WERI-Rb-1 (cell line): Measurements from ENCODE around the gene SMIM31.

ENCODE experiments used
- DNase-seq: peaks from one replicate; pipeline ENCODE4 v3.0.0-alpha.2; 2020
- H3K27ac ChIP-seq: fragments of 250-450 bp; sonication (Bioruptor Pico); 2 replicates; pipeline ENCODE4 v1.5.1; 2020; ENCODE audit warnings: mild to moderate bottlenecking, moderate library complexity
- H3K27me3 ChIP-seq: fragments of 250-450 bp; sonication (Bioruptor Pico); 2 replicates; pipeline ENCODE4 v1.5.1; 2021; ENCODE audit warnings: mild to moderate bottlenecking, low read depth, moderate library complexity; ENCODE audit not compliant: insufficient read depth, severe bottlenecking
- H3K36me3 ChIP-seq: fragments of 250-450 bp; sonication (Bioruptor Pico); 2 replicates; pipeline ENCODE4 v1.5.1; 2020; ENCODE audit warnings: mild to moderate bottlenecking, moderate library complexity
- H3K4me3 ChIP-seq: 2 replicates; pipeline ENCODE4 v1.5.1; 2011; ENCODE audit warnings: low read depth, mild to moderate bottlenecking, control low read depth, low read length
- H3K9me3 ChIP-seq: fragments of 250-450 bp; sonication (Bioruptor Pico); 2 replicates; pipeline ENCODE4 v1.5.1; 2021; ENCODE audit warnings: mild to moderate bottlenecking, moderate library complexity; ENCODE audit not compliant: severe bottlenecking
- CTCF ChIP-seq: IDR thresholded peaks from 2 replicates; pipeline ENCODE4 v1.5.1; 2011; ENCODE audit warnings: low read depth, mild to moderate bottlenecking, control low read depth, inconsistent platforms, low read length

SMIM31 gene

DNA sequence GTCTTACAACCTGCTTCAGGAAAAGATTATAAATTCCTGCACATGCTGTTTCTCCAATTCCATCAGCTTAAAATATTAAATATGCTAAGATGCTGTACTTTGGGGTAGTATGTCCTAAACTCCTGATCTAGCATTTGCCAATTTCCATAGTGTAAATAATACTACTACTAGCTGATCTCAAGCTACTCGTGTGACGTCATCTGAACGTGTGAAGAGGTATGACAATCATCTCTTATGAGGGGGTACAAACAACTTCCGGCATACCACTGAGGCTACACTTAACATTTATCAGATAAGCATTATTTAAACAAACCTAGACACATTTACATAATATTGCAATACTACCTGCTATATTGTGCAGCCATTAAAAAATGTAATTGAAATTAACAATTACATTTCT, 70.7 kb downstream of the SMIM31 start:
- Histone ChIP-seq H3K27me3 (no peaks in the 10 kb centered on the region), H3K36me3 (no peaks in the 10 kb centered on the region), H3K9me3 (no peaks in the 10 kb centered on the region), H3K27ac (no peak overlapping the region), H3K4me3 (no peak overlapping the region)
- no peak for TF ChIP-seq CTCF
- DNase-seq = no peak

DNA sequence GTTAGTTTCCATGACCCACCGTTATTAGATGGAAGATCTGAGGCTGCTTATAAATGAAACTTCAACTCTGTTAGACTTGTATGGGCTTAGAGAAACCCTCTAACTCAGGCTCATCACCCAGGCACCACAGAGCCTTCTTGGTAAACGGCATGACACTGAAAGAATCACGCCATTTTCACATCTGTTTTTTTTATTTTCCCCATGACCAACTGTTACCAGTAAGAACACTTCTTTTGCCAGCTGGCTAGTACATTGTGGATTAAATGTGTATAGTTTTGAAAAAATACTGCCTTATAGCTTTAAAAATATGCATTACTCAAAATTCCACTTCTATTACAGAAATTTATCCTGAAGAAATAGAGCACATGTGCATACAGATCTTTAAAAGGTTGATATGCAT, 75.0 kb downstream of the SMIM31 start:
- no peaks in the 10 kb centered on the region for H3K9me3 ChIP-seq
- H3K36me3 ChIP-seq = no peaks in the 10 kb centered on the region
- DNase-seq = no peak
- H3K27me3 ChIP-seq = no peaks in the 10 kb centered on the region
- H3K27ac ChIP-seq = no peak overlapping the region
- no peak overlapping the region for H3K4me3 ChIP-seq
- no peak for TF ChIP-seq CTCF

DNA sequence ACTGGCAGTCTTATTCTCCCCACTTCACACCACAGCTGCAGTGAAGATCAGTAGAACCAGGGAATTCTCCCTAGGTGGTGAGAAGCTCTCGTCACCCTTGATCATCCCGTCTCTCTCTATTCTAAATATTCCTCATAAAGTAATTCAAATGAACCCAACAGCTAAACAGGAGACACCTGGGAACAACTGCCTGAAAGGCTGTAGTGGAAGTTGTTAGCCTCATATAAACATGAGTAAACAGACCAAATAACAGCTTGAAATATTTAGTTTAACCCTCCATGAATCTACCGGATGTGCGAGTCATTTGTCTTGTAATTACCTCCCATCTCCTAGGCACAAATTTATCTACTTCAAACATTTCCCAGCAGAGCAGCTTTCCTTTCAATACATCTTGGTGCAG, 92.6 kb downstream of the SMIM31 start:
- TF ChIP-seq CTCF = no peak
- Histone ChIP-seq H3K4me3 (no peak overlapping the region), H3K27me3 (no peaks in the 10 kb centered on the region), H3K9me3 (no peaks in the 10 kb centered on the region), H3K36me3 (no peaks in the 10 kb centered on the region), H3K27ac (no peak overlapping the region)
- no peak for DNase-seq

DNA sequence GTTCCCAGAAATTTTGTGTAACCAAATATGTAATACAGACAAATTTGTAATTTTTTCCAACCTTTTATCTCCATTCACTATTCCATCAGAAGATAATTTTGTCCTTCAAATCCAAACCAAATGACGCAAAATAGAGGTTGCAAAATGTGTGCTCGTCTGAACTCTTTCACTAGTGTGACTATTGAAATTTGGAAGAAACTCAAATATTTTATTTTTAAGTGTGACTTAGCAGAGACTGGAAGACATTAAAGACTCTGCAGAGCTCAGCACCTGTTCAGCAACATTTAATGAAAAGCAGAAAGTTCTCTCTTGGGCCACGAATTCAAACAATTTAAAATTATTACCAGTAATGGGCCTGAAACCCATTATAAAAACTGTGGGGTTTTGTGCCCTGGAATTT, 93.1 kb downstream of the SMIM31 start:
- H3K27ac ChIP-seq = no peak overlapping the region
- no peaks in the 10 kb centered on the region for H3K27me3 ChIP-seq
- TF ChIP-seq CTCF = no peak
- no peaks in the 10 kb centered on the region for H3K9me3 ChIP-seq
- no peak for DNase-seq
- H3K4me3 ChIP-seq = no peak overlapping the region
- no peaks in the 10 kb centered on the region for H3K36me3 ChIP-seq

DNA sequence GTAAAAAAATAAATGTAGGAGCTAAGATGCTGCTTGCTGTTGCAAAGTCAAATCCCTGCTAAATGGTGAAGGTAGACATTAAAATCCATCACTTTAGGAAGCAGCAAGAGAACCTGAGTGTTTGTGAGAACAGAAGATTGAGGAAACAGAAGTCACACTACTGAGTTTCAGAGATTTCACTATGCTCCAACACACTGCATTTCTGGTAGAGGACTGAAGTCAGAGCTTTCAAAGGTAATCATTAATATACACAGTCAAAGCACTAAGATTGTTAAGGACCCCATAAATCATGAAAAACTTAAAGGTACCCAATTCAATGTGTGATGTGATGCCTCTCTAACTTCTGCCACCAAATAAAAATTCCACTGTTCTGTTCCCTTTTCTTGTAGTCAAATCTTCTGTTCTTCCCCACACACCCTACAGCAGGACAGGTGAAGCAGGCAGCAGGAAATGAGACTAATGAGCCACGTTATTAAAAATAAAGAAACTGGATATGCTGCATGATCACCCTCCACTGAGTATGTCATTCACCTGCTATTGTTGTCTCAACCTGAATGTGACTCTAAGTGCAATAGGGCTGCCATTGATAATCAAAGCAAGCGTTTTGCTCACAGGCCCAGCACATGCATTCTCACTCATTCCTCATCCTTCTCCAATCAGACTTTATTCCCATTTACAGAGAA, 94.2 kb downstream of the SMIM31 start:
- no peak overlapping the region for H3K4me3 ChIP-seq
- H3K9me3 ChIP-seq = no peaks in the 10 kb centered on the region
- DNase-seq = no peak
- no peaks in the 10 kb centered on the region for H3K27me3 ChIP-seq
- H3K36me3 ChIP-seq = no peaks in the 10 kb centered on the region
- no peak for TF ChIP-seq CTCF
- no peak overlapping the region for H3K27ac ChIP-seq
